PC-9 (cell line): ENCODE measurements around the gene SLC2A9. TPM values are rescaled to one million over a fixed set of nuclear protein-coding genes. Genes with fewer than 3 reads are reported as not detected.

ENCODE experiments used
- BruUV-seq: library from RNA; stranded (reverse); fragments of 400-500 nt; replicated peaks from 2 replicates; lab custom pipeline; 2021; lab: Mats Ljungman, UMichigan
- CTCF ChIA-PET: fragments of 300-600 bp; sonication (Branson Sonifier 250); formaldehyde crosslinking; loops from one replicate; lab custom pipeline; 2022; ENCODE audit warnings: antibody characterized with exemption; lab: Charles Lee
- POLR2A ChIA-PET: fragments of 300-600 bp; sonication (Branson Sonifier 250); formaldehyde crosslinking; loops from one replicate; lab custom pipeline; 2022; ENCODE audit warnings: antibody characterized with exemption; ENCODE audit not compliant: unreplicated experiment; lab: Charles Lee
- DNase-seq, 2 experiments: peaks; one replicate each; pipeline versions ENCODE4 v3.0.0 to v3.0.0-alpha.2; 2015 to 2022; ENCODE audit warnings: mixed read lengths in 1 of 2
- H2AFZ ChIP-seq: fragments of 200-600 bp; sonication (generic); 2 replicates; pipeline ENCODE4 v1.8.1; 2017; ENCODE audit warnings: antibody characterized with exemption
- H3F3A ChIP-seq: fragments of 200-600 bp; sonication (generic); 2 replicates; pipeline ENCODE4 v1.8.1; 2017; ENCODE audit warnings: antibody characterized with exemption, mild to moderate bottlenecking, low read depth; ENCODE audit not compliant: insufficient read depth
- H3K27ac ChIP-seq: fragments of 200-600 bp; sonication (generic); 2 replicates; pipeline ENCODE4 v1.6.1; 2016; ENCODE audit warnings: mixed run types
- H3K27me3 ChIP-seq: fragments of 200-600 bp; sonication (generic); 2 replicates; pipeline ENCODE4 v1.6.1; 2016; ENCODE audit warnings: low read depth, mixed run types; ENCODE audit not compliant: insufficient read depth
- H3K36me3 ChIP-seq: fragments of 200-600 bp; sonication (generic); 2 replicates; pipeline ENCODE4 v1.6.1; 2016; ENCODE audit warnings: low read depth, mixed run types
- H3K4me1 ChIP-seq: fragments of 200-600 bp; sonication (generic); replicated peaks from 2 replicates; pipeline ENCODE4 v1.6.1; 2016; ENCODE audit warnings: mixed run types; ENCODE audit not compliant: insufficient read depth
- H3K4me2 ChIP-seq: fragments of 200-600 bp; sonication (generic); 2 replicates; pipeline ENCODE4 v1.6.1; 2017; ENCODE audit warnings: mixed run types
- H3K4me3 ChIP-seq: fragments of 200-600 bp; sonication (generic); 2 replicates; pipeline ENCODE4 v1.6.1; 2016; ENCODE audit warnings: mixed run types
- H3K79me2 ChIP-seq: fragments of 200-600 bp; sonication (generic); 2 replicates; pipeline ENCODE4 v1.6.1; 2017; ENCODE audit warnings: low read depth, mixed run types
- H3K9me2 ChIP-seq: fragments of 200-600 bp; sonication (generic); 2 replicates; pipeline ENCODE4 v1.8.1; 2017; ENCODE audit warnings: mild to moderate bottlenecking; ENCODE audit not compliant: insufficient read depth
- H3K9me3 ChIP-seq: fragments of 200-600 bp; sonication (generic); 2 replicates; pipeline ENCODE4 v1.8.1; 2016; ENCODE audit warnings: low read depth; ENCODE audit not compliant: insufficient read depth
- H4K20me1 ChIP-seq: fragments of 200-600 bp; sonication (generic); 2 replicates; pipeline ENCODE4 v1.8.1; 2017; ENCODE audit not compliant: insufficient read depth
- CTCF ChIP-seq: fragments of 200-600 bp; sonication (generic); conservative IDR thresholded peaks from 2 replicates; pipeline ENCODE4 v1.6.1; 2017; ENCODE audit warnings: mixed run types, antibody characterized with exemption, mild to moderate bottlenecking, moderate library complexity
- EZH2 ChIP-seq: fragments of 200-600 bp; sonication (generic); IDR thresholded peaks from 2 replicates; pipeline ENCODE4 v1.8.0; 2017; ENCODE audit warnings: antibody characterized with exemption, low read depth
- intact Hi-C: fragments of 100-400 bp; cut with micrococcal nuclease; formaldehyde crosslinking; loops from one replicate; pipeline ENCODE4 v1.10.0; 2022; ENCODE audit not compliant: unreplicated experiment
- total RNA-seq: library from RNA; stranded (reverse); gene quantifications from 2 replicates; pipeline ENCODE4 v1.2.3, GENCODE V29; 2021

SLC2A9 gene
- total RNA-seq, 1 experiment from 2014 or later = 0.28 TPM

- no peaks in the 10 kb centered on the region for H3K9me2 ChIP-seq
- no peak for DNase-seq
- no peak for TF ChIP-seq EZH2
- TF ChIP-seq CTCF = no peak
- no peaks in the 10 kb centered on the region for H3F3A ChIP-seq
- no peaks in the 10 kb centered on the region for H3K9me3 ChIP-seq
- no TSS peak for BruUV-seq
- intact Hi-C loops = loop anchor here (5.0 to 10.0 kb wide), 4 partner anchors 100 to 518 kb away; partner anchors contain the start of gene WDR1
- H2AFZ ChIP-seq = no peak overlapping the region
- H3K27ac ChIP-seq = no peak overlapping the region
- no peaks in the 10 kb centered on the region for H3K36me3 ChIP-seq
- H3K27me3 ChIP-seq = no peaks in the 10 kb centered on the region
- CTCF ChIA-PET = no interaction called here
- no peaks in the 10 kb centered on the region for H4K20me1 ChIP-seq
- no peak overlapping the region for H3K4me3 ChIP-seq
- H3K4me1 ChIP-seq = no peaks in the 10 kb centered on the region
- POLR2A ChIA-PET = no interaction called here
- no peak overlapping the region for H3K4me2 ChIP-seq
- no peaks in the 10 kb centered on the region for H3K79me2 ChIP-seq
Observed at GRCh38 chr4:10017037-10017893, 4.0 kb downstream of the SLC2A9 start.

GRCh38 chr4:10016169-10016568, 5.1 kb downstream of the SLC2A9 start:
- ChIA-PET POLR2A (no interaction called here), CTCF (no interaction called here)
- Histone ChIP-seq H3K79me2 (no peaks in the 10 kb centered on the region), H3K4me3 (no peak overlapping the region), H2AFZ (no peak overlapping the region), H3K4me2 (no peak overlapping the region), H4K20me1 (no peaks in the 10 kb centered on the region), H3K27ac (no peak overlapping the region), H3K27me3 (no peaks in the 10 kb centered on the region), H3K9me2 (no peaks in the 10 kb centered on the region), H3F3A (no peaks in the 10 kb centered on the region), H3K9me3 (no peaks in the 10 kb centered on the region), H3K4me1 (no peaks in the 10 kb centered on the region), H3K36me3 (0 out of 2 replicates have a peak, but pooled peaks cover 2% of the 10 kb centered on the region)
- BruUV-seq = no TSS peak
- TF ChIP-seq CTCF (no peak), EZH2 (no peak)
- intact Hi-C loops = loop anchor here (5.0 to 10.0 kb wide), 4 partner anchors 101 to 519 kb away; partner anchors contain the start of gene WDR1
- DNase-seq = no peak

GRCh38 chr4:10015140-10015753, 6.0 kb downstream of the SLC2A9 start:
- Histone ChIP-seq H3K79me2 (no peaks in the 10 kb centered on the region), H3K36me3 (0 out of 2 replicates have a peak, but pooled peaks cover 4% of the 10 kb centered on the region), H3K27me3 (no peaks in the 10 kb centered on the region), H3K9me2 (no peaks in the 10 kb centered on the region), H3K4me1 (no peaks in the 10 kb centered on the region), H3K4me2 (no peak overlapping the region), H3K9me3 (no peaks in the 10 kb centered on the region), H2AFZ (no peak overlapping the region), H3K27ac (no peak overlapping the region), H3F3A (no peaks in the 10 kb centered on the region), H3K4me3 (no peak overlapping the region), H4K20me1 (no peaks in the 10 kb centered on the region)
- TF ChIP-seq EZH2 (no peak), CTCF (peak; percentile 75)
- POLR2A ChIA-PET = no interaction called here
- BruUV-seq = no TSS peak
- peak; percentile 42 to 46 for DNase-seq
- intact Hi-C loops = loop anchor here (5.0 to 10.0 kb wide), 4 partner anchors 102 to 520 kb away; partner anchors contain the start of gene WDR1
- CTCF ChIA-PET = interaction anchor here (0.6 to 1.4 kb wide), 4 partner anchors 9 to 319 kb away, joined by 3 to 5 read pairs (median 4); no protein-coding TSS in a partner anchor
